OCI-LY3 (cell line): ENCODE data around the gene PPIP5K1.

Source experiments
- H2AFZ ChIP-seq: fragments of 200-600, 300-600 bp; shearing (Covaris generic); 2 replicates; pipeline ENCODE4 v1.6.0; 2014; ENCODE audit warnings: antibody characterized with exemption, low read depth, low read length
- H3K27ac ChIP-seq: fragments of 200-600, 300-600 bp; sonication (generic); 2 replicates; pipeline ENCODE4 v1.5.1; 2014; ENCODE audit warnings: mild to moderate bottlenecking, low read length, moderate library complexity, mixed read lengths
- H3K27me3 ChIP-seq: fragments of 200-600, 300-600 bp; sonication (generic); 2 replicates; pipeline ENCODE4 v1.6.1; 2014; ENCODE audit warnings: low read depth, low read length, mixed read lengths
- H3K36me3 ChIP-seq: fragments of 200-600, 300-600 bp; sonication (generic); replicated peaks from 2 replicates; pipeline ENCODE3; 2014; ENCODE audit warnings: low read depth, low read length, mixed read lengths
- H3K4me1 ChIP-seq: fragments of 300-600, 200-600 bp; sonication (generic); 2 replicates; pipeline ENCODE4 v1.6.1; 2014; ENCODE audit warnings: low read length, mixed read lengths
- H3K4me2 ChIP-seq: fragments of 200-600, 300-600 bp; sonication (generic); 2 replicates; pipeline ENCODE4 v1.6.1; 2014; ENCODE audit warnings: low read length, mixed read lengths
- H3K4me3 ChIP-seq: fragments of 300-600, 200-600 bp; sonication (generic); 2 replicates; pipeline ENCODE4 v1.5.1; 2014; ENCODE audit warnings: antibody characterized with exemption, mild to moderate bottlenecking, low read length, moderate library complexity
- H3K79me2 ChIP-seq: fragments of 300-600, 200-600 bp; shearing (Covaris generic); 2 replicates; pipeline ENCODE4 v1.6.1; 2014; ENCODE audit warnings: mild to moderate bottlenecking, low read length, mixed read lengths
- H3K9ac ChIP-seq: fragments of 300-600, 200-600 bp; shearing (Covaris generic); 2 replicates; pipeline ENCODE4 v1.6.0; 2014; ENCODE audit warnings: mild to moderate bottlenecking, low read length, moderate library complexity
- H3K9me3 ChIP-seq: fragments of 200-600, 300-600 bp; shearing (Covaris generic); 2 replicates; pipeline ENCODE4 v1.6.1; 2014; ENCODE audit warnings: low read length, mixed read lengths; ENCODE audit not compliant: insufficient read depth
- H4K20me1 ChIP-seq: fragments of 200-600, 300-600 bp; sonication (generic); 2 replicates; pipeline ENCODE4 v1.6.1; 2016; ENCODE audit warnings: low read length, mixed read lengths; ENCODE audit not compliant: insufficient read depth
- CTCF ChIP-seq: fragments of 200-600, 300-600 bp; sonication (generic); IDR thresholded peaks from 2 replicates; pipeline ENCODE4 v1.5.1; 2014; ENCODE audit warnings: antibody characterized with exemption, low read length, low read depth
- EZH2phosphoT487 ChIP-seq: fragments of 200-600 bp; shearing (Covaris generic); IDR thresholded peaks from 2 replicates; pipeline ENCODE4 v1.6.1; 2018; ENCODE audit warnings: antibody characterized with exemption, mixed run types, low read depth

Gene PPIP5K1

GRCh38 chr15:43552986-43553385, 37.0 kb downstream of the PPIP5K1 start:
- H3K27ac ChIP-seq = no peak overlapping the region
- TF ChIP-seq CTCF (no peak), EZH2phosphoT487 (no peak)
- no peaks in the 10 kb centered on the region for H3K36me3 ChIP-seq
- H3K4me3 ChIP-seq = no peak overlapping the region
- no peaks in the 10 kb centered on the region for H3K79me2 ChIP-seq
- no peak overlapping the region for H2AFZ ChIP-seq
- H3K4me2 ChIP-seq = no peak overlapping the region
- no peaks in the 10 kb centered on the region for H3K27me3 ChIP-seq
- no peaks in the 10 kb centered on the region for H3K4me1 ChIP-seq
- H4K20me1 ChIP-seq = no peaks in the 10 kb centered on the region
- no peaks in the 10 kb centered on the region for H3K9me3 ChIP-seq
- no peak overlapping the region for H3K9ac ChIP-seq

GRCh38 chr15:43552256-43552655, 37.8 kb downstream of the PPIP5K1 start:
- Histone ChIP-seq H3K4me3 (no peak overlapping the region), H3K9ac (no peak overlapping the region), H3K27me3 (no peaks in the 10 kb centered on the region), H3K4me1 (no peaks in the 10 kb centered on the region), H3K9me3 (no peaks in the 10 kb centered on the region), H2AFZ (no peak overlapping the region), H3K36me3 (no peaks in the 10 kb centered on the region), H4K20me1 (no peaks in the 10 kb centered on the region), H3K27ac (no peak overlapping the region), H3K79me2 (no peaks in the 10 kb centered on the region), H3K4me2 (no peak overlapping the region)
- no peak for TF ChIP-seq CTCF
- no peak for TF ChIP-seq EZH2phosphoT487

- no peak overlapping the region for H3K27ac ChIP-seq
- H2AFZ ChIP-seq = no peak overlapping the region
- no peaks in the 10 kb centered on the region for H3K79me2 ChIP-seq
- H3K9me3 ChIP-seq = no peaks in the 10 kb centered on the region
- H3K27me3 ChIP-seq = no peaks in the 10 kb centered on the region
- H3K4me3 ChIP-seq = no peak overlapping the region
- no peak overlapping the region for H3K9ac ChIP-seq
- TF ChIP-seq CTCF (no peak), EZH2phosphoT487 (no peak)
- H4K20me1 ChIP-seq = no peaks in the 10 kb centered on the region
- no peaks in the 10 kb centered on the region for H3K36me3 ChIP-seq
- H3K4me2 ChIP-seq = no peak overlapping the region
- H3K4me1 ChIP-seq = no peaks in the 10 kb centered on the region
Measured at GRCh38 chr15:43550527-43551363, 39.3 kb downstream of the PPIP5K1 start.

GRCh38 chr15:43547539-43547938, 42.5 kb downstream of the PPIP5K1 start:
- H3K79me2 ChIP-seq = no peaks in the 10 kb centered on the region
- H4K20me1 ChIP-seq = no peaks in the 10 kb centered on the region
- H3K4me3 ChIP-seq = no peak overlapping the region
- H3K9me3 ChIP-seq = no peaks in the 10 kb centered on the region
- H3K36me3 ChIP-seq = no peaks in the 10 kb centered on the region
- no peaks in the 10 kb centered on the region for H3K4me1 ChIP-seq
- no peak for TF ChIP-seq CTCF
- TF ChIP-seq EZH2phosphoT487 = no peak
- H3K27me3 ChIP-seq = no peaks in the 10 kb centered on the region
- H3K27ac ChIP-seq = no peak overlapping the region
- H3K9ac ChIP-seq = no peak overlapping the region
- no peak overlapping the region for H3K4me2 ChIP-seq
- no peak overlapping the region for H2AFZ ChIP-seq
